IMR-90 (cell line): ENCODE measurements around the gene REPS1. TPM values are rescaled to one million over a fixed set of nuclear protein-coding genes. Genes with fewer than 3 reads are reported as not detected.

ENCODE experiments used
- ATAC-seq: fragments of 200-7000 bp; cut with Tn5 transposase; 2 replicates; pipeline ENCODE4 v1.9.1; 2020; ENCODE audit warnings: low read depth, mild to moderate bottlenecking, moderate library complexity
- BruUV-seq: library from RNA; stranded (reverse); fragments of 400-500 nt; replicated peaks from 2 replicates; lab custom pipeline; 2021; lab: Mats Ljungman, UMichigan
- CTCF ChIA-PET: fragments of 300-600 bp; formaldehyde crosslinking; extraction: SDS; loops from one replicate; lab custom pipeline; 2021; ENCODE audit warnings: antibody characterized with exemption; lab: Yijun Ruan, JAX
- POLR2A ChIA-PET: fragments of 300-600 bp; sonication (Branson Sonifier 250); formaldehyde crosslinking; loops from one replicate; lab custom pipeline; 2022; ENCODE audit warnings: antibody characterized with exemption; ENCODE audit not compliant: unreplicated experiment; lab: Charles Lee
- DNase-seq: peaks from one replicate; pipeline ENCODE4 v3.0.0; 2013
- H2AFZ ChIP-seq: replicated peaks from 2 replicates; pipeline ENCODE3; 2013; ENCODE audit warnings: low read length, mild to moderate bottlenecking; ENCODE audit not compliant: poor library complexity
- H2AK5ac ChIP-seq: 2 replicates; pipeline ENCODE4 v1.6.1; 2013; ENCODE audit warnings: low read depth, low read length, inconsistent platforms
- H2AK9ac ChIP-seq: replicated peaks from 2 replicates; pipeline ENCODE3; 2013; ENCODE audit warnings: mild to moderate bottlenecking, low read depth, low read length, moderate library complexity; ENCODE audit not compliant: poor library complexity
- H2BK120ac ChIP-seq: 2 replicates; pipeline ENCODE4 v1.6.1; 2013; ENCODE audit warnings: low read depth, low read length, inconsistent platforms
- H2BK15ac ChIP-seq: 3 replicates; pipeline ENCODE4 v1.6.1; 2013; ENCODE audit warnings: low read depth, low read length, inconsistent platforms
- H2BK20ac ChIP-seq: 2 replicates; pipeline ENCODE4 v1.6.1; 2013; ENCODE audit warnings: low read depth, mild to moderate bottlenecking, inconsistent platforms, low read length, moderate library complexity
- H2BK5ac ChIP-seq: 2 replicates; pipeline ENCODE4 v1.6.1; 2013; ENCODE audit warnings: mild to moderate bottlenecking, low read depth, low read length, inconsistent platforms; ENCODE audit not compliant: poor library complexity, severe bottlenecking
- H3K14ac ChIP-seq: replicated peaks from 2 replicates; pipeline ENCODE4 v1.6.1; 2013; ENCODE audit warnings: low read depth, low read length, inconsistent platforms
- H3K18ac ChIP-seq: 2 replicates; pipeline ENCODE4 v1.6.1; 2013; ENCODE audit warnings: low read depth, low read length, control low read depth
- H3K23ac ChIP-seq: 2 replicates; pipeline ENCODE4 v1.6.1; 2013; ENCODE audit warnings: low read depth, low read length, inconsistent platforms
- H3K27ac ChIP-seq: 2 replicates; pipeline ENCODE4 v1.5.1; 2013; ENCODE audit warnings: mild to moderate bottlenecking, control low read depth, low read length; ENCODE audit not compliant: insufficient read depth
- H3K27me3 ChIP-seq: 2 replicates; pipeline ENCODE4 v1.6.1; 2013; ENCODE audit warnings: low read length; ENCODE audit not compliant: control insufficient read depth, insufficient read depth
- H3K36me3 ChIP-seq: 2 replicates; pipeline ENCODE4 v1.6.1; 2013; ENCODE audit warnings: low read length, mixed read lengths; ENCODE audit not compliant: control insufficient read depth, insufficient read depth
- H3K4ac ChIP-seq: 2 replicates; pipeline ENCODE4 v1.6.1; 2013; ENCODE audit warnings: low read depth, low read length, inconsistent platforms
- H3K4me1 ChIP-seq: 2 replicates; pipeline ENCODE4 v1.6.1; 2013; ENCODE audit warnings: low read length, mixed read lengths; ENCODE audit not compliant: control insufficient read depth, insufficient read depth
- H3K4me2 ChIP-seq: 2 replicates; pipeline ENCODE4 v1.6.1; 2013; ENCODE audit warnings: low read depth, mild to moderate bottlenecking, control low read depth, low read length, moderate library complexity
- H3K4me3 ChIP-seq: 2 replicates; pipeline ENCODE4 v1.5.1; 2013; ENCODE audit warnings: low read depth, mild to moderate bottlenecking, control low read depth, low read length, moderate library complexity; ENCODE audit not compliant: insufficient read depth
- H3K56ac ChIP-seq: 2 replicates; pipeline ENCODE4 v1.6.1; 2013; ENCODE audit warnings: low read length, inconsistent platforms; ENCODE audit not compliant: insufficient read depth; ENCODE audit errors: extremely low read depth
- H3K79me1 ChIP-seq, 2 experiments: 2 replicates each; pipeline ENCODE4 v1.6.1; 2013; ENCODE audit warnings: low read length in 2 of 2, inconsistent platforms in 1 of 2, low read depth in 1 of 2
- H3K9ac ChIP-seq: 2 replicates; pipeline ENCODE4 v1.6.1; 2013; ENCODE audit warnings: low read depth, low read length, control low read depth
- H3K9me1 ChIP-seq: 2 replicates; pipeline ENCODE4 v1.6.1; 2013; ENCODE audit warnings: low read length, inconsistent platforms; ENCODE audit not compliant: insufficient read depth
- H3K9me3 ChIP-seq: 2 replicates; pipeline ENCODE4 v1.6.1; 2013; ENCODE audit warnings: low read length; ENCODE audit not compliant: control insufficient read depth, insufficient read depth
- H4K20me1 ChIP-seq: 2 replicates; pipeline ENCODE4 v1.6.1; 2013; ENCODE audit warnings: low read length, inconsistent platforms; ENCODE audit not compliant: insufficient read depth
- H4K5ac ChIP-seq: 2 replicates; pipeline ENCODE4 v1.6.1; 2013; ENCODE audit warnings: mild to moderate bottlenecking, low read depth, low read length, control low read depth
- H4K8ac ChIP-seq, 2 experiments: 2 replicates each; pipeline ENCODE4 v1.6.1; 2013; ENCODE audit warnings: low read depth in 2 of 2, low read length in 2 of 2, control low read depth in 1 of 2, inconsistent platforms in 1 of 2
- H4K91ac ChIP-seq: 2 replicates; pipeline ENCODE4 v1.6.1; 2013; ENCODE audit warnings: low read depth, low read length, inconsistent platforms; ENCODE audit not compliant: insufficient read depth
- CEBPB ChIP-seq: IDR thresholded peaks from 2 replicates; pipeline ENCODE4 v1.6.1; 2012; ENCODE audit warnings: low read depth, low read length, improper control_type of control experiment
- CHD1 ChIP-seq: IDR thresholded peaks from 2 replicates; pipeline ENCODE4 v1.6.1; 2012; ENCODE audit warnings: low read depth, low read length, improper control_type of control experiment
- ELK1 ChIP-seq: fragments of 150-350 bp; IDR thresholded peaks from 2 replicates; pipeline ENCODE4 v1.6.1; 2016; ENCODE audit warnings: low read depth, mild to moderate bottlenecking, low read length, moderate library complexity, borderline replicate concordance
- FOS ChIP-seq: fragments of 150-350 bp; IDR thresholded peaks from 2 replicates; pipeline ENCODE4 v1.6.1; 2016; ENCODE audit warnings: low read depth, low read length
- MAFK ChIP-seq: IDR thresholded peaks from 2 replicates; pipeline ENCODE4 v1.6.1; 2012; ENCODE audit warnings: low read depth, low read length, improper control_type of control experiment
- MAZ ChIP-seq: IDR thresholded peaks from 2 replicates; pipeline ENCODE4 v1.6.1; 2012; ENCODE audit warnings: low read depth, mild to moderate bottlenecking, low read length, improper control_type of control experiment, moderate library complexity, borderline replicate concordance
- MXI1 ChIP-seq: IDR thresholded peaks from 2 replicates; pipeline ENCODE4 v1.6.1; 2012; ENCODE audit warnings: low read depth, mild to moderate bottlenecking, low read length, moderate library complexity, borderline replicate concordance
- POLR2A ChIP-seq: IDR thresholded peaks from 2 replicates; pipeline ENCODE4 v1.6.1; 2012; ENCODE audit warnings: mild to moderate bottlenecking, low read depth, low read length
- RAD21 ChIP-seq: IDR thresholded peaks from 2 replicates; pipeline ENCODE4 v1.6.1; 2012; ENCODE audit warnings: low read length, improper control_type of control experiment
- RCOR1 ChIP-seq: IDR thresholded peaks from 2 replicates; pipeline ENCODE4 v1.6.1; 2012; ENCODE audit warnings: mild to moderate bottlenecking, low read length, improper control_type of control experiment; ENCODE audit not compliant: insufficient replicate concordance
- RFX5 ChIP-seq: IDR thresholded peaks from 2 replicates; pipeline ENCODE4 v1.8.0; 2012; ENCODE audit warnings: low read depth, mild to moderate bottlenecking, low read length, moderate library complexity
- SMC3 ChIP-seq: fragments of 150-350 bp; IDR thresholded peaks from 2 replicates; pipeline ENCODE4 v1.6.1; 2016; ENCODE audit warnings: low read depth, mild to moderate bottlenecking, antibody characterized with exemption, low read length, moderate library complexity
- USF2 ChIP-seq: fragments of 150-350 bp; IDR thresholded peaks from 2 replicates; pipeline ENCODE4 v1.6.1; 2017; ENCODE audit warnings: mild to moderate bottlenecking, antibody characterized with exemption, low read length, low read depth
- WGBS, 2 experiments: methylation state at CpG; one replicate each; pipeline versions ENCODE4 v1.1.5 to v1.1.7; 2013; ENCODE audit warnings: missing lambda C conversion rate in 2 of 2; ENCODE audit not compliant: insufficient read length in 1 of 2; ENCODE audit errors: extremely low coverage in 2 of 2; 5-methylcytosine and 5-hydroxymethylcytosine counted together
- dilution Hi-C: fragments of 300-500 bp; cut with HindIII; formaldehyde crosslinking; loops from one replicate; pipeline ENCODE4 v1.14.3; 2018; ENCODE audit warnings: low sequenced_read_pairs; ENCODE audit not compliant: unreplicated experiment
- in situ Hi-C: fragments of 300-500 bp; cut with MboI; formaldehyde crosslinking; loops from 3 replicates; pipeline ENCODE4 v1.14.3; 2019; ENCODE audit warnings: low sequenced_read_pairs, inconsistent platforms, mixed read lengths
- intact Hi-C: fragments of 100-400 bp; cut with micrococcal nuclease; formaldehyde crosslinking; loops from 2 replicates; pipeline ENCODE4 v1.10.0; 2022
- polyA plus RNA-seq, 3 experiments: library from polyadenylated mRNA; depleted of rRNA; stranded (reverse); fragments of >200 nt; gene quantifications; 2 replicates each; pipeline ENCODE4 v1.2.3, GENCODE V29; 2012; ENCODE audit warnings: low replicate concordance in 1 of 3
- total RNA-seq: library from RNA; depleted of rRNA; stranded (reverse); fragments of >200 nt; gene quantifications from 2 replicates; pipeline ENCODE4 v1.2.3, GENCODE V29; 2012

Gene REPS1
- total and polyA plus RNA-seq, 2 of the 4 experiments (the other 2 are of a cell fraction) = 21.9 to 24.2 TPM

- dilution Hi-C loops (no loop called here), intact Hi-C loops (no loop called here), in situ Hi-C loops (no loop called here)
- Histone ChIP-seq H3K18ac (no peak overlapping the region), H3K9me3 (no peaks in the 10 kb centered on the region), H3K36me3 (no peaks in the 10 kb centered on the region), H4K91ac (no peak overlapping the region), H4K20me1 (no peaks in the 10 kb centered on the region), H3K27ac (no peak overlapping the region), H3K4me3 (no peak overlapping the region), H2BK5ac (no peak overlapping the region), H3K9me1 (no peaks in the 10 kb centered on the region), H2AFZ (no peak overlapping the region), H3K14ac (no peak overlapping the region), H3K4ac (no peak overlapping the region), H4K8ac (no peak overlapping the region), H3K4me1 (no peaks in the 10 kb centered on the region), H3K79me1 (no peaks in the 10 kb centered on the region), H3K27me3 (peaks cover 1% of the 10 kb centered on the region), H3K56ac (no peak overlapping the region), H2AK9ac (no peak overlapping the region), H2BK120ac (no peak overlapping the region), H2BK15ac (no peak overlapping the region), H3K4me2 (no peak overlapping the region), H3K9ac (no peak overlapping the region), H2AK5ac (no peak overlapping the region), H4K5ac (no peak overlapping the region), H3K23ac (no peak overlapping the region), H2BK20ac (no peak overlapping the region)
- ChIA-PET POLR2A (no interaction called here), CTCF (no interaction called here)
- TF ChIP-seq SMC3 (no peak), MXI1 (no peak), CEBPB (no peak), RAD21 (no peak), CHD1 (no peak), POLR2A (no peak), MAZ (no peak), FOS (no peak), MAFK (no peak), RCOR1 (no peak), USF2 (no peak), RFX5 (no peak), ELK1 (no peak)
- ATAC-seq (no peak), DNase-seq (no peak)
- WGBS, 2 experiments = no CpG with 5 or more reads among the region's 10 CpGs
- no TSS peak for BruUV-seq
Measured at GRCh38 chr6:138857775-138858174, 130.3 kb downstream of the REPS1 start.
